HG03064 (cell line): ENCODE data around the gene CDH5.

ENCODE experiments used
- ATAC-seq: cut with Tn5 transposase; IDR thresholded peaks from one replicate; pipeline ENCODE4 v1.9.1; 2021; ENCODE audit warnings: low read depth; ENCODE audit not compliant: unreplicated experiment

The CDH5 gene

GRCh38 chr16:66353055-66353454 is 13.4 kb upstream of the CDH5 start:
- ATAC-seq, result no peak

DNA sequence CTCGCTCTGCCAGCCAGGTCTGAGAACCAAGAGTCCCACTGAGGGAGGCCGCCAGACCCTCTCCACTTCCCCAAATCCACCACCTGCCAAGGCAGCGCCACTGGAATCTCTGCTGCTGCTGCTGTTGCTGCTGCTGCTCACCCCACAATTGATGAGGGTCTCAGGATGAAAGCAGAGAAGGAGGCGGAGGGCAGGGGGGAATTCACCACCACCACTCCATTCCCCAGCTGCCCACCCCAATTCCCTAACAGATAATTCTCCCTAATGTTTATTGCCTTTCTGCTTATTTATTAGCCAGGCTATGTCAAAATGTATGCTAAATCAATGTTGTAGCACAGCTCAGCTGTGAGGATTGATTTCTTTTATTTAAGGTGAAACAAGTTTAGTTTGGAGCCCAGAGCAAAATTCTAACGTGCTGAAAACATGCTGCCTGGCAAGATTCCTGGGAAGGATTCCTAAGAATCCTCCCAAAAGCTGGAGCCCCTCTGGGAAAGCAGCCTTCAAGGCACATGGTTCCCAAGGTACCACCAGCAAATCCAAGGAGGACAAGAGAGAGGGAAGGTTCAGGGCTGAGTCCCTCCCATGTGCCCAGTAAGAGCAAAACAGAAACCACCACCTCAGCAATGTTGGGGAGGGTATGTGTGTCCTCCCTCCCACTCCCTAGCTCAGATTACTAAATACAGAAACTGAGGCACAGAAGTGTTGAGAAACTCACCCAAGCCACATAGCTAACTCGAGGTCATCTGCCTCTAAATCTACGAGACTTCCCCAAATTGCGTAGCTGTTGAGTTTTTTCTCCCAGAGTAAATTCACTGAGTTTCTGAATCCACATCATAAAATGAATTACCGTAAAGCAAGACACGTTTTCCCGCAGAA is 12.2 kb upstream of the CDH5 start:
- no peak for ATAC-seq

DNA sequence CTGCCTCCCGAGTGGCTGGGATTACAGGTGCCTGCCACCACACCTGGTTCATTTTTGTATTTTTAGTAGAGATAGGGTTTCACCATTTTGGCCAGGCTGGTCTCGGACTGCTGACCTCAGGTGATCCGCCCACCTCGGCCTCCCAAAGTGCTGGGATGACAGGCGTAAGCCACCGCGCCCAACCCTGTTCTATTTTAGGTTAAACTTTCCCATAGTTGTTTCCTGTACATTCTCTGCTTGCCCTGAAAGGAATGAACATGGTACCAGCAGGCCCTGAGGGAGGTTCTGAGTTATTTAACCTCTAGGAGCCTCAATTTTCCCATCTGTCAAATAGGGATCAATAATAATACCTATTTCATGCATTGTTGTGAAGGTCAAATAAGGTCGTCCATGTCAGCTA is 11.0 kb upstream of the CDH5 start:
- no peak for ATAC-seq

DNA sequence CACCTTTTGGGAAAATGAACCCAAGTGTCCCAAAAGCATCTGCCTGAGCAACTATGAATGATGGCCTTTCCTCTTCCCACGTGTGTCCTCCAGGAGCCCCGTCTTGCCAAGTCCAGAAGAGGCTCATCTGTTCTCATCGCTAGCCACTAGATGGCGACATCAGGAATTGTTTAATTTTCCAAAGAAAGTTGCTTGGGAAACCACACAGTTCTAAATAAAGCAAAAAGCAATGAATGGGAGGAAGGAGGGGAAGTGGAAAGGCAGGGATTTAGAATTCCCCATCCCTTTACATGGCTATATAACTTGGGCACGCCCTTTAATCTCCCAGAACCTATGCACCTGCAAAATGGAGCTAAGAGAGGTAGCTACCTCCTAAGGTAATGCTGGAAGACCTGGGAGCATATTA is 9.0 kb upstream of the CDH5 start:
- no peak for ATAC-seq

DNA sequence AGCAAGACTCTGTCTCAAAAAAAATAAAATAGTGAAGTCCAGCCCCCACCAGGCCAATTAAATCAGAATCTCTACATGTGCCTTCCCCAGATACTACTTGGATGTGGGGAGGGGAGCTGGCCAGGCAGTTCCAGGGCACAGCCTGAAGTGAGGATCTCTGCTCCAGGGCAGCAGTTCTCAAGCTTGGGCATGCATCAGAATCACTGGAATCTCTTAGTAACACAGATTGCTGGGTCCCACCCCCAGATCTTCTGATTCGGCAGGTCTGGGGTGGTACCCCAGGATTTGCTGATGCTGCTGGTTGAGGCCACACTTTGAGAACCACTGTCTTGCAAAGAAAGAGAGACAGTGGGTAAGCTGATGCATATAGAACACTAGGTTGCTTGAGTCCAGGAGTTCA is 8.3 kb upstream of the CDH5 start:
- ATAC-seq, result no peak

- ATAC-seq, result no peak
Measured at GRCh38 chr16:66359012-66359411, 7.5 kb upstream of the CDH5 start.

DNA sequence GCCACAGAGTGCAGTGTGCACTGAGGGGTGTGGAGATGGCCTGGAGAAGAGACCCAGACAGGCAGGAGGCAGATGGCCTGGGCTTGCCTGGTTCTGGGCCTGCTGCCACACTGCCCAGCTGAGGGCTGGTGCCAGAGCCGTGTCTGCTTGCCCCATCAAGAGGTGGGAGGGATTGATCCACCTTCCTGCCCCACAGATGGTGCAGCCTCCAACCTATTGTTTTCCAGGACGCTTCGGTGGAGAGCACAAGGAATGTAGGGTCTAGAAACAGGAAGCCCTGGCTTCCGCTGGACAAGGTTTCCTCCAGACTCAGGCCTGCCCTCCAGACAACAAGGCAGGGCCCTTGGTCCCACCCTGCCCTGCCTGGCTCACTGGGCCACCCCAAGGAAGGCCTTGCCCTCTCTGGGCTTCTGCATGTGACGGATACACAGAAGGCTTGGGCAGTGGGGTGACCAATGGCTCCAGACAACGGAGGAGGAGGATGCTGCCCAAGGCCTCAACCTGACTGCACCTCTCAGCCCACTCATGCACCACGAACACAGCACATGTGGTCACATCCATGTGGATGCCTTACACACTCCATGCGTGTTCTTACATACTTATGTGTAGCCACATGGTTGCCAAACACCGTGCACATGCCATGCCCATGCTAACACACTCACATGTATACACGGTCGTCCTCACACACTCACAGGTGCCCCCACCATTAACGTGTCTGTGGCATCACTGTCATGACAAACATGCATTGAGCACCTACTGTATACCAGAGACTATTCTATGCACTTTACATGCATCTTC is 6.5 kb upstream of the CDH5 start:
- no peak for ATAC-seq

GRCh38 chr16:66360624-66361324 is 5.7 kb upstream of the CDH5 start:
- no peak for ATAC-seq

DNA sequence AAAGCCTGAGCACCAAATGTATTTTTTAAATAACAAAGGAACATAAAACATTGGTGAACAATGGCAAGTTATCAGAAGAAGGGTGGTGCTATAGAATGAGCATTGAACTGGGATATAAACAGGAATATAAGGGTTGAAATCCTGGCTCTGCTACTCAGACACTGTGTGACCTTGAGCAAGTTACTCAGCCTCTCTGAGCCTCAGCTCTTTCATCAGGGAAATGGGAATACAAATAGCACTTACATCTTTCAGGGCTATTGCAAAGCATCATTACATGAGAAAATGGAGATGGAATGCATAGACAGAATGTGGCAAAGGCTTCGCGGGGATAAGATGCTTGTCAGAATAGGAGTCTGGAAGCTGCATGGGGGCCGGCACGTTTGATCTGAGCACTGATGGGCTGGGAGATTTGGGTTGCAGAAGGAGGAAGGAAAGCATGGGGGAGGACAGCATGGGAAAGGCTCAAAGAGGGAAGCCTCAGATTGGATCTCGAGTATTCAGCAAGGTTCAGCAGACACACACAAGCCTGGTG is 4.8 kb upstream of the CDH5 start:
- ATAC-seq, result no peak

DNA sequence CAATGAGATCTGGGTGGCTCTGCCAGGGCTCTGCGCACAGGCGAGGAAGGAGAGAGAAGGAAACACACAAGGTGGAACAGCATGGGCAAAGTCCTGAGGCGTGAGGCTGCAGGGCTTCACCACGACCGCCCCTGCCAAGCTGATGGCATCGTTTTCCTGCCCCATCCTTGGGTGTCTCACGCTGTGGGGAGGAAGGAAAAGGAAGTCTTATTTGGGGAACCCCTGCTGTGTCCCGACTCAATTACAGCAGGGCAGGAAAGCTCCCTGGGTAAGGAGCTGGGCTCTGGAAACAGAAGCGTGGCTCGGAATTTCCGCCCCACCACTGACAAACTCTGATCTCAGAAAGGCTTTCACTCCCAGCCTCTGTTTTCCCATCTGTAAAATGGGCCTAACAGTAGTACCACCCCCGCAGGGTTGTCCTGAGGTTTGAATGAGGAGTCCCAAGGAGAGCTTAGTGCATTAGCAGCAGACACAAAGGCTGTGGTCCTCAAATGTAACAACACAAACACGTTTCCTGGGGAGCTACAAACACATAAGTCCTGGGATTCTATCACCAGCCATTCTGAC is 3.2 kb upstream of the CDH5 start:
- ATAC-seq, result no peak

DNA sequence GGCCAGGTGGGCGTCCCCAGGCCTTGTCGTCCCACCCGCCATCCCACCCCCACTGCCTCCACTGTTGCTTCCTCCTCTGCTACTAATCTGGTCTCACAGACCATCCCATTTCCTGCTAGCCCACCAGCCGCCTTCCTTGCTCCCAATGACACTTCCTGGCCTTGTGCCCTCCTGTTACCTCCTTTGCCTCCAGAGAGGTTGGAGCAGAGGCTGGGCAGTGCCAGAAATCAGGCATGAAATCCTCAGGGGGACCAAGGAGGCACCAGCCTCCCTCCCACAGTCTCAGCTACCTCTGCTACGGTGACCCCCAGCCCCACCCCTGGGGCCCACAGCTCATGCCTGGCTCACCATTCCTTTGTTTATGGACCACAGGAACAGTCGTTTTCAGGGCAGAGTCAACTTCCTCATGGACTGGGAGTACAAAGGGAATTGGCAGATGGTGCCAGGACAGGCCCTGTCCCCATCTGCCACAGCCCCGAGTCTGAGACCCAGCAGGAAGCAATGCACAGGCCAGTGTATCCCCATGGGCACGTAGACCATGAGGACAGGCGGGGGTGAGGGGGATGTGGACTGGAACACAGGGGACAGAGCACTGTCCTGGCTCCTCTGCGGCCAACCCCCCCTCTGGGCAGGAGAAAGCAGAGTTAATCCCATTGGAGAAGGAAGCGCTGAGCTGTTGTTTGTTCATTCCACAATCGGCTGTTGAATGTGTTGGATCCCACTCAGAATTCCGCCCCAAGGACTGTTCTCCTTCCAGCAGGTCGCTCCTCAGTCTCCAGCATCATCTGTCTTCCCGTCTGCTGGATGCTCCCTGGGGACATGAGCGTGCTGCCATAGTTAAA is 2.2 kb upstream of the CDH5 start:
- no peak for ATAC-seq

GRCh38 chr16:66364959-66365306 is 1.6 kb upstream of the CDH5 start:
- ATAC-seq, result no peak

DNA sequence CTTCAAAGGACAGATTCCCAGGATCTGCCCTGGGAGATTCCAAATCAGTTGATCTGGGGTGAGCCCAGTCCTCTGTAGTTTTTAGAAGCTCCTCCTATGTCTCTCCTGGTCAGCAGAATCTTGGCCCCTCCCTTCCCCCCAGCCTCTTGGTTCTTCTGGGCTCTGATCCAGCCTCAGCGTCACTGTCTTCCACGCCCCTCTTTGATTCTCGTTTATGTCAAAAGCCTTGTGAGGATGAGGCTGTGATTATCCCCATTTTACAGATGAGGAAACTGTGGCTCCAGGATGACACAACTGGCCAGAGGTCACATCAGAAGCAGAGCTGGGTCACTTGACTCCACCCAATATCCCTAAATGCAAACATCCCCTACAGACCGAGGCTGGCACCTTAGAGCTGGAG is 840 bp upstream of the CDH5 start:
- no peak for ATAC-seq

- no peak for ATAC-seq
Measured at GRCh38 chr16:66367968-66368891, 1.7 kb downstream of the CDH5 start.

DNA sequence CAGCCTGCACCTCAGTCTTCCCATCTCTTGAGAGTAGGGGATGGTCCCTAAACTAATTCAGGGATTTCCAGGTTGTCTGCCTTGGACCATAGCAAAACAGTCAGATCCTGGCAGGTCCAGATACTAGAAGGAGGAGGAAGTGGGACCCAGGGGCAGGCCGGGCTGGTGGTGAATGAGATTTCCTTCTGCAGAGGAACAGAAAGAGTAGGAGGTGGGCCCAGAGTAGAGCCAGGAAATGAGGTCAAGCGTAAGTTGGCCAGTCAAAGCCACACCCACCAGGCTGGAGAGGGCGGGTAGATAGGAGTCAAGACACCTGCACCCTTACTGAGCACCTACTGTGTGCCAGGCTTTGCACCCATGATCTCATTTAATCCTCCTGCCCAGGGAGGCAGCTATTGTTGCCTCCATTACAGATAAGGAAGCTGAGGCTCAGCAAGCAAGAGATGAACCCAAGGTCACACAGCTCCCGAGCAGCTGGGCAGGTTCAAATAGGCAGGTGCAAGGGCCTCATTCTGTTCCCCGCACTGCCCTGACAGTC is 2.6 kb downstream of the CDH5 start:
- no peak for ATAC-seq

DNA sequence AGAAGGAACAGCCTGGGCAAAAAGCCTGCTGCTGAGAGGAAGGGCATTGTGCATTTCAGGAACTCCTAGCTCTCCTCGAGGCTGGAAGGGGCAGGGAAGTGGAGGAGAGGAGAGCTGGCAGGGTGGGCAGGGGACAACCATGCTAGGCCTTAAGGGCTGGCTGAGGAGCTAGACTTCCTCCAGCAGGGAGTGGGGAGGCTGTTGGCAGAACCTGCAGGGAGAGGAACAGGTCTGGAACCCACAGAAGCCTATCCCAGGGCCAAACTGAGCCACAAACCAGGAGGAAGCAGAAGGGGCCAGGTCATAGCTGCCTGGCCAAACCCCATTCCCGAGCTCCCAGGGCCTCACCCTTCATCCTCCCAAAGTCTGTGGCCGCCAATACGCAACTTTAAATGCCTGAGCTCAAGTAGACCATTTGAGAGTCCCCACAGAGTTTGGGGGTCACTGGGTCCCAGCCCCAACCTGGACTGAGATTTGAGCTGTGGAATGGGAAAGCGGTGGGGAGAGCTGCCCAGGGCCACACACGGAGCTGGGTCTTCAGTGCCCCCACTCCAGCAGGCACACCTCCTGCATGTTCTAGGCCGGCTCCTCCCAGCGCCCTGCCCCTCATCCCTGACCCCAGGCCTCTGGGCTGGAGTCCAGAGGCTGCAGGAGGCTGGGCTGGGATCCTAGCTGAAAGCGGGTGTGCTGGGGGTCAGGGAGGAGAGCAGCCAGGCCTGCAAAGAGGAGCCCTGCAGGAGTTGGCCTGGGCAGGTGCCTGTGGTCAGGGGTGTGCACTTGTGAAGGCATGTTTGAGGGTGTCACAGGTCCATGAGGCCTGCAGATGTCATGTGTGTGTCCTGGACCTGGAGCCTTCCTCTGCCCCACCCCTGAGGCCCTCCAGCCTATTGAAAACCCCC is 4.5 kb downstream of the CDH5 start:
- no peak for ATAC-seq

DNA sequence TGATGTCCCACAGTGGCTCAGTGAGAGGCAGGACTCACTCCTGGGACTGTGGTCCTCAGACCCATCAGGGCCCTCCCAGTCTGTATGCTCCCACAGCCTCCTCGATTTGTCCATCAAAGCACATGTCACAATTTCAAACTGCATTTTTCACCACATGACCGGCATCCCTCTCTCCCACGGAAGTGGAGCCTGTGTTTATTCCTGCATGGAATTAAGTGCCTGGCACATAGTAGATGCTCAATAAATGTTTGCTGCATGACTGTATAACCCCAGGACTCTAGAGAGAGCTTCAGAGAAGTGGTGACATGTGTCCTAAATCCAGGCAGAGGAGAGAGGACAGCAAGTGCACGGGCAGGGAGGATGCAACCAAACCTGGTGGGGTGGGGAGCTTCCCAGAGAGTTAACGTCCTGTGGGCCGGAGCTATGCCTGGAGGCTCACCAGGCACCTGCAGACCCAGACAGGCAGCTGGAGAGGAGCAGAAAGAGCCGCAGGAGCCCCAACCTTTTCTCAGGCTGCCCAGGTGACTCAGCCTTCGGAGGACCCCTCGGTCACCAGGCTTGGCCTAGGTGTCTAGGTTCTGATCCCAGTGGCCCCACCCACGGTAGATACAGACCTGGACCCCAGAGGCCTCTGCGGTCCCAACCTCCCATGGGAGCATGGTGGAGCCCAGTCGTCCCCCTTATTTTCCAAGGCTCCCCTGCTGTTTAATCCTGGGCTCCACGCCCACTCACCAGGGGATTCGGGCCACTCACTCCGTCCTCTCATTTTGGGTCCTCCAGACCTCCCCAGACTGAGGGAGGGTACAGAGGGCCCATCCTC is 5.8 kb downstream of the CDH5 start:
- ATAC-seq, result no peak
